ENCODE data around the gene RYK. TPM values are rescaled to one million over a fixed set of nuclear protein-coding genes. Genes with fewer than 3 reads are reported as not detected.

The RYK gene
- total and polyA plus RNA-seq, 2 experiments from 2014 or later, result 24.9 to 94.8 TPM

DNA sequence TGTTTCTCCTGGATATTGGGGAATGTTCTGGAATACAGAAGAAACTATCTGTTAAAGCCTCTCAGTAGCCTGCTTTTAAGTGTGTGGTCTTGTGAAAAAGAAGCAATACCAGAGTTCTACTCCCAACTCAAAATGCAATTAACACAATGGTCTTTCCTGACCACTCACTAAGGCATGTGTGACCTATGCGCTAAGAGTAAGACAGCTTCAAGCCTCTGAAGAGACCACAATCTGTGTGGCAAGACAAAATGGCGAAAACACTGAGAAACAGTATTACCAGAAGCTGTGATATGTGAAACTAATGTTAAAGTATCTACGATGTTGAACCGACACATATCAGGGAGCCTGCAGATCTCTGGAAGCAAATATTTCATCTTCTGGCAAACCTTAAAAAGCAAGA lies 33.8 kb downstream of the RYK start:
- DNase-seq (ENCODE audit: low spot score) (no peak), ATAC-seq (no peak)
- H3K9me2 ChIP-seq (ENCODE audit: insufficient read depth), result no peaks in the 10 kb centered on the region
- no peaks in the 10 kb centered on the region for H3K36me3 ChIP-seq (ENCODE audit: insufficient read depth)
- Mint-ChIP-seq H3K36me3 (ENCODE audit: low read depth) (peaks cover 4% of the 10 kb centered on the region; the same call in 2 of the 3 replicates), H3K27ac (no peak overlapping the region), H3K9me3 (no peaks in the 10 kb centered on the region), H3K4me1 (peaks cover 6% of the 10 kb centered on the region), H3K27me3 (ENCODE audit: insufficient read depth, low read depth, poor library complexity) (peaks cover 2% of the 10 kb centered on the region), H3K4me3 (no peak overlapping the region)
- H3K27ac ChIP-seq (ENCODE audit: low read depth), result no peak overlapping the region
- H3K79me2 ChIP-seq (replicated peaks; ENCODE audit: insufficient read depth), result peaks cover 29% of the 10 kb centered on the region
- H2AFZ ChIP-seq, result no peak overlapping the region
- TF ChIP-seq, protein P1, sequence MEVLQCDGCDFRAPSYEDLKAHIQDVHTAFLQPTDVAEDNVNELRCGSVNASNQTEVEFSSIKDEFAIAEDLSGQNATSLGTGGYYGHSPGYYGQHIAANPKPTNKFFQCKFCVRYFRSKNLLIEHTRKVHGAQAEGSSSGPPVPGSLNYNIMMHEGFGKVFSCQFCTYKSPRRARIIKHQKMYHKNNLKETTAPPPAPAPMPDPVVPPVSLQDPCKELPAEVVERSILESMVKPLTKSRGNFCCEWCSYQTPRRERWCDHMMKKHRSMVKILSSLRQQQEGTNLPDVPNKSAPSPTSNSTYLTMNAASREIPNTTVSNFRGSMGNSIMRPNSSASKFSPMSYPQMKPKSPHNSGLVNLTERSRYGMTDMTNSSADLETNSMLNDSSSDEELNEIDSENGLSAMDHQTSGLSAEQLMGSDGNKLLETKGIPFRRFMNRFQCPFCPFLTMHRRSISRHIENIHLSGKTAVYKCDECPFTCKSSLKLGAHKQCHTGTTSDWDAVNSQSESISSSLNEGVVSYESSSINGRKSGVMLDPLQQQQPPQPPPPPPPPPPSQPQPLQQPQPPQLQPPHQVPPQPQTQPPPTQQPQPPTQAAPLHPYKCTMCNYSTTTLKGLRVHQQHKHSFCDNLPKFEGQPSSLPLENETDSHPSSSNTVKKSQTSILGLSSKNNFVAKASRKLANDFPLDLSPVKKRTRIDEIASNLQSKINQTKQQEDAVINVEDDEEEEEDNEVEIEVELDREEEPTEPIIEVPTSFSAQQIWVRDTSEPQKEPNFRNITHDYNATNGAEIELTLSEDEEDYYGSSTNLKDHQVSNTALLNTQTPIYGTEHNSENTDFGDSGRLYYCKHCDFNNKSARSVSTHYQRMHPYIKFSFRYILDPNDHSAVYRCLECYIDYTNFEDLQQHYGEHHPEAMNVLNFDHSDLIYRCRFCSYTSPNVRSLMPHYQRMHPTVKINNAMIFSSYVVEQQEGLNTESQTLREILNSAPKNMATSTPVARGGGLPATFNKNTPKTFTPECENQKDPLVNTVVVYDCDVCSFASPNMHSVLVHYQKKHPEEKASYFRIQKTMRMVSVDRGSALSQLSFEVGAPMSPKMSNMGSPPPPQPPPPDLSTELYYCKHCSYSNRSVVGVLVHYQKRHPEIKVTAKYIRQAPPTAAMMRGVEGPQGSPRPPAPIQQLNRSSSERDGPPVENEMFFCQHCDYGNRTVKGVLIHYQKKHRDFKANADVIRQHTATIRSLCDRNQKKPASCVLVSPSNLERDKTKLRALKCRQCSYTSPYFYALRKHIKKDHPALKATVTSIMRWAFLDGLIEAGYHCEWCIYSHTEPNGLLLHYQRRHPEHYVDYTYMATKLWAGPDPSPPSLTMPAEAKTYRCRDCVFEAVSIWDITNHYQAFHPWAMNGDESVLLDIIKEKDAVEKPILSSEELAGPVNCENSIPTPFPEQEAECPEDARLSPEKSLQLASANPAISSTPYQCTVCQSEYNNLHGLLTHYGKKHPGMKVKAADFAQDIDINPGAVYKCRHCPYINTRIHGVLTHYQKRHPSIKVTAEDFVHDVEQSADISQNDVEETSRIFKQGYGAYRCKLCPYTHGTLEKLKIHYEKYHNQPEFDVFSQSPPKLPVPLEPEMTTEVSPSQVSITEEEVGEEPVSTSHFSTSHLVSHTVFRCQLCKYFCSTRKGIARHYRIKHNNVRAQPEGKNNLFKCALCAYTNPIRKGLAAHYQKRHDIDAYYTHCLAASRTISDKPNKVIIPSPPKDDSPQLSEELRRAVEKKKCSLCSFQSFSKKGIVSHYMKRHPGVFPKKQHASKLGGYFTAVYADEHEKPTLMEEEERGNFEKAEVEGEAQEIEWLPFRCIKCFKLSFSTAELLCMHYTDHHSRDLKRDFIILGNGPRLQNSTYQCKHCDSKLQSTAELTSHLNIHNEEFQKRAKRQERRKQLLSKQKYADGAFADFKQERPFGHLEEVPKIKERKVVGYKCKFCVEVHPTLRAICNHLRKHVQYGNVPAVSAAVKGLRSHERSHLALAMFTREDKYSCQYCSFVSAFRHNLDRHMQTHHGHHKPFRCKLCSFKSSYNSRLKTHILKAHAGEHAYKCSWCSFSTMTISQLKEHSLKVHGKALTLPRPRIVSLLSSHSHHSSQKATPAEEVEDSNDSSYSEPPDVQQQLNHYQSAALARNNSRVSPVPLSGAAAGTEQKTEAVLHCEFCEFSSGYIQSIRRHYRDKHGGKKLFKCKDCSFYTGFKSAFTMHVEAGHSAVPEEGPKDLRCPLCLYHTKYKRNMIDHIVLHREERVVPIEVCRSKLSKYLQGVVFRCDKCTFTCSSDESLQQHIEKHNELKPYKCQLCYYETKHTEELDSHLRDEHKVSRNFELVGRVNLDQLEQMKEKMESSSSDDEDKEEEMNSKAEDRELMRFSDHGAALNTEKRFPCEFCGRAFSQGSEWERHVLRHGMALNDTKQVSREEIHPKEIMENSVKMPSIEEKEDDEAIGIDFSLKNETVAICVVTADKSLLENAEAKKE (CRISPR knock-in tag; IDR thresholded peaks at IDR 0.05), result no peak
- TF ChIP-seq POLR2AphosphoS5 (IDR thresholded peaks at IDR 0.05; ENCODE audit: low read depth) (no peak), JUNB (IDR thresholded peaks at IDR 0.05; ENCODE audit: unreplicated experiment) (no peak), ZNF114 (CRISPR knock-in tag; IDR thresholded peaks at IDR 0.05) (no peak), REST (IDR thresholded peaks at IDR 0.05; ENCODE audit: unreplicated experiment) (no peak), STAT1 (IDR thresholded peaks at IDR 0.05; ENCODE audit: unreplicated experiment) (no peak), CREB1 (CRISPR knock-in tag; IDR thresholded peaks at IDR 0.05; ENCODE audit: low read depth) (no peak), EZH2phosphoT487 (IDR thresholded peaks at IDR 0.05; ENCODE audit: unreplicated experiment) (no peak), EZH2 (IDR thresholded peaks at IDR 0.05; ENCODE audit: low read depth, unreplicated experiment) (no peak), ETS1 (IDR thresholded peaks at IDR 0.05) (no peak), ZNF331 (CRISPR knock-in tag; IDR thresholded peaks at IDR 0.05; ENCODE audit: low read depth) (no peak), NANOG (IDR thresholded peaks at IDR 0.05; ENCODE audit: borderline replicate concordance) (no peak)
- TF ChIP-seq, protein P2, sequence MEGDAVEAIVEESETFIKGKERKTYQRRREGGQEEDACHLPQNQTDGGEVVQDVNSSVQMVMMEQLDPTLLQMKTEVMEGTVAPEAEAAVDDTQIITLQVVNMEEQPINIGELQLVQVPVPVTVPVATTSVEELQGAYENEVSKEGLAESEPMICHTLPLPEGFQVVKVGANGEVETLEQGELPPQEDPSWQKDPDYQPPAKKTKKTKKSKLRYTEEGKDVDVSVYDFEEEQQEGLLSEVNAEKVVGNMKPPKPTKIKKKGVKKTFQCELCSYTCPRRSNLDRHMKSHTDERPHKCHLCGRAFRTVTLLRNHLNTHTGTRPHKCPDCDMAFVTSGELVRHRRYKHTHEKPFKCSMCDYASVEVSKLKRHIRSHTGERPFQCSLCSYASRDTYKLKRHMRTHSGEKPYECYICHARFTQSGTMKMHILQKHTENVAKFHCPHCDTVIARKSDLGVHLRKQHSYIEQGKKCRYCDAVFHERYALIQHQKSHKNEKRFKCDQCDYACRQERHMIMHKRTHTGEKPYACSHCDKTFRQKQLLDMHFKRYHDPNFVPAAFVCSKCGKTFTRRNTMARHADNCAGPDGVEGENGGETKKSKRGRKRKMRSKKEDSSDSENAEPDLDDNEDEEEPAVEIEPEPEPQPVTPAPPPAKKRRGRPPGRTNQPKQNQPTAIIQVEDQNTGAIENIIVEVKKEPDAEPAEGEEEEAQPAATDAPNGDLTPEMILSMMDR (conservative IDR thresholded peaks at IDR 0.05; ENCODE audit: low read depth in 2 of 2), result no peak
- H3K4me2 ChIP-seq, result no peak overlapping the region
- H3K27me3 ChIP-seq (ENCODE audit: insufficient read depth), result no peaks in the 10 kb centered on the region
- peaks cover 27% of the 10 kb centered on the region for H4K20me1 ChIP-seq (replicated peaks; ENCODE audit: insufficient read depth)
- no peak overlapping the region for H3K4me3 ChIP-seq
- no peaks in the 10 kb centered on the region for H3K4me1 ChIP-seq (ENCODE audit: insufficient read depth)
- H3F3A ChIP-seq (replicated peaks; ENCODE audit: low read depth), result no peaks in the 10 kb centered on the region
